ENCODE measurements around the gene COMMD1.
"Not testable (repeated sequence)": the region's sequence is repeated elsewhere in the genome, so short reads cannot be mapped to it uniquely, and the experiment has no call there.

COMMD1 gene

GRCh38 chr2:62143696-62144095 is 238.2 kb downstream of the COMMD1 start:
- Histone ChIP-seq H3K4me1 (ENCODE audit: control insufficient read depth, insufficient read depth, low read length, poor library complexity, severe bottlenecking) (no peaks in the 10 kb centered on the region), H3K36me3 (ENCODE audit: control insufficient read depth, insufficient read depth, low read length) (no peaks in the 10 kb centered on the region), H3K27ac (ENCODE audit: low read depth, low read length, severe bottlenecking) (no peak overlapping the region), H3K4me3 (ENCODE audit: extremely low read depth, insufficient read depth, low read length, poor library complexity, severe bottlenecking) (no peak overlapping the region), H3K9me3 (ENCODE audit: control insufficient read depth, low read length) (no peaks in the 10 kb centered on the region)

GRCh38 chr2:62144689-62145477 is 239.4 kb downstream of the COMMD1 start:
- 83 to 84% methylated on average over 2 of the region's 5 CpGs for WGBS, 2 experiments (ENCODE audit: insufficient coverage in 2 of 2)
- Histone ChIP-seq H3K9me3 (ENCODE audit: control insufficient read depth, low read length) (no peaks in the 10 kb centered on the region), H3K27ac (ENCODE audit: low read depth, low read length, severe bottlenecking) (no peak overlapping the region), H3K36me3 (ENCODE audit: control insufficient read depth, insufficient read depth, low read length) (no peaks in the 10 kb centered on the region), H3K4me3 (ENCODE audit: extremely low read depth, insufficient read depth, low read length, poor library complexity, severe bottlenecking) (no peak overlapping the region), H3K4me1 (ENCODE audit: control insufficient read depth, insufficient read depth, low read length, poor library complexity, severe bottlenecking) (peaks cover 10% of the 10 kb centered on the region)

GRCh38 chr2:62145478-62146100 is 240.1 kb downstream of the COMMD1 start:
- peaks cover 17% of the 10 kb centered on the region for H3K4me1 ChIP-seq (ENCODE audit: control insufficient read depth, insufficient read depth, low read length, poor library complexity, severe bottlenecking)
- no peaks in the 10 kb centered on the region for H3K9me3 ChIP-seq (ENCODE audit: control insufficient read depth, low read length)
- H3K36me3 ChIP-seq (ENCODE audit: control insufficient read depth, insufficient read depth, low read length): no peaks in the 10 kb centered on the region
- 86% methylated on average over 1 of the region's 5 CpGs; no CpG with 5 or more reads in 1 of the 2 experiments for WGBS, 2 experiments (ENCODE audit: insufficient coverage in 2 of 2)
- H3K4me3 ChIP-seq (ENCODE audit: extremely low read depth, insufficient read depth, low read length, poor library complexity, severe bottlenecking): no peak overlapping the region
- H3K27ac ChIP-seq (ENCODE audit: low read depth, low read length, severe bottlenecking): no peak overlapping the region

GRCh38 chr2:62146790-62147189 is 241.3 kb downstream of the COMMD1 start:
- H3K4me1 ChIP-seq (ENCODE audit: control insufficient read depth, insufficient read depth, low read length, poor library complexity, severe bottlenecking): peaks cover 22% of the 10 kb centered on the region
- H3K9me3 ChIP-seq (ENCODE audit: control insufficient read depth, low read length); H3K4me3 ChIP-seq (ENCODE audit: extremely low read depth, insufficient read depth, low read length, poor library complexity, severe bottlenecking); H3K27ac ChIP-seq (ENCODE audit: low read depth, low read length, severe bottlenecking); H3K36me3 ChIP-seq (ENCODE audit: control insufficient read depth, insufficient read depth, low read length): not testable (repeated sequence)
- 100% methylated on average over 1 of the region's 7 CpGs; no CpG with 5 or more reads in 1 of the 2 experiments for WGBS, 2 experiments (ENCODE audit: insufficient coverage in 2 of 2)

- Histone ChIP-seq H3K4me3 (ENCODE audit: extremely low read depth, insufficient read depth, low read length, poor library complexity, severe bottlenecking) (no peak overlapping the region), H3K36me3 (ENCODE audit: control insufficient read depth, insufficient read depth, low read length) (no peaks in the 10 kb centered on the region), H3K9me3 (ENCODE audit: control insufficient read depth, low read length) (no peaks in the 10 kb centered on the region), H3K4me1 (ENCODE audit: control insufficient read depth, insufficient read depth, low read length, poor library complexity, severe bottlenecking) (peaks cover 22% of the 10 kb centered on the region), H3K27ac (ENCODE audit: low read depth, low read length, severe bottlenecking) (no peak overlapping the region)
- whole genome bisulfite sequencing, 2 experiments (ENCODE audit: insufficient coverage in 2 of 2): 100% methylated on average over 3 of the region's 4 CpGs; no CpG with 5 or more reads in 1 of the 2 experiments
These were observed 242.3 kb downstream of the COMMD1 start for GRCh38 chr2:62147610-62148301.

GRCh38 chr2:62149708-62150107 is 244.2 kb downstream of the COMMD1 start:
- Histone ChIP-seq H3K36me3 (ENCODE audit: control insufficient read depth, insufficient read depth, low read length) (no peaks in the 10 kb centered on the region), H3K27ac (ENCODE audit: low read depth, low read length, severe bottlenecking) (peak overlapping the region; percentile 16), H3K4me1 (ENCODE audit: control insufficient read depth, insufficient read depth, low read length, poor library complexity, severe bottlenecking) (peaks cover 22% of the 10 kb centered on the region), H3K9me3 (ENCODE audit: control insufficient read depth, low read length) (no peaks in the 10 kb centered on the region), H3K4me3 (ENCODE audit: extremely low read depth, insufficient read depth, low read length, poor library complexity, severe bottlenecking) (no peak overlapping the region)

GRCh38 chr2:62150597-62151305 is 245.3 kb downstream of the COMMD1 start:
- WGBS, 2 experiments (ENCODE audit: insufficient coverage in 2 of 2): 50 to 82% methylated on average over 1 to 3 of the region's 6 CpGs
- no peak overlapping the region for H3K27ac ChIP-seq (ENCODE audit: low read depth, low read length, severe bottlenecking)

GRCh38 chr2:62151306-62151638 is 245.8 kb downstream of the COMMD1 start:
- Histone ChIP-seq H3K9me3 (ENCODE audit: control insufficient read depth, low read length) (no peaks in the 10 kb centered on the region), H3K36me3 (ENCODE audit: control insufficient read depth, insufficient read depth, low read length) (no peaks in the 10 kb centered on the region), H3K4me3 (ENCODE audit: extremely low read depth, insufficient read depth, low read length, poor library complexity, severe bottlenecking) (no peak overlapping the region), H3K4me1 (ENCODE audit: control insufficient read depth, insufficient read depth, low read length, poor library complexity, severe bottlenecking) (peaks cover 22% of the 10 kb centered on the region), H3K27ac (ENCODE audit: low read depth, low read length, severe bottlenecking) (no peak overlapping the region)
- 65 to 100% methylated on average over 1 to 3 of the region's 4 CpGs for WGBS, 2 experiments (ENCODE audit: insufficient coverage in 2 of 2)

More at GRCh38 chr2:62150597-62151305, 245.3 kb downstream of the COMMD1 start:
- Histone ChIP-seq H3K36me3 (ENCODE audit: control insufficient read depth, insufficient read depth, low read length) (no peaks in the 10 kb centered on the region), H3K4me3 (ENCODE audit: extremely low read depth, insufficient read depth, low read length, poor library complexity, severe bottlenecking) (no peak overlapping the region), H3K4me1 (ENCODE audit: control insufficient read depth, insufficient read depth, low read length, poor library complexity, severe bottlenecking) (peaks cover 22% of the 10 kb centered on the region), H3K9me3 (ENCODE audit: control insufficient read depth, low read length) (no peaks in the 10 kb centered on the region)

GRCh38 chr2:62152000-62152399 is 246.5 kb downstream of the COMMD1 start:
- no peak overlapping the region for H3K27ac ChIP-seq (ENCODE audit: low read depth, low read length, severe bottlenecking)
- no peaks in the 10 kb centered on the region for H3K9me3 ChIP-seq (ENCODE audit: control insufficient read depth, low read length)
- no peaks in the 10 kb centered on the region for H3K36me3 ChIP-seq (ENCODE audit: control insufficient read depth, insufficient read depth, low read length)
- no peak overlapping the region for H3K4me3 ChIP-seq (ENCODE audit: extremely low read depth, insufficient read depth, low read length, poor library complexity, severe bottlenecking)
- WGBS, 2 experiments (ENCODE audit: insufficient coverage in 2 of 2): 72 to 75% methylated on average over 2 to 3 of the region's 3 CpGs
- peaks cover 22% of the 10 kb centered on the region for H3K4me1 ChIP-seq (ENCODE audit: control insufficient read depth, insufficient read depth, low read length, poor library complexity, severe bottlenecking)

GRCh38 chr2:62156861-62157496 is 251.5 kb downstream of the COMMD1 start:
- Histone ChIP-seq H3K9me3 (ENCODE audit: control insufficient read depth, low read length) (no peaks in the 10 kb centered on the region), H3K27ac (ENCODE audit: low read depth, low read length, severe bottlenecking) (no peak overlapping the region)
- WGBS, 2 experiments (ENCODE audit: insufficient coverage in 2 of 2): 63 to 86% methylated on average over 3 to 5 of the region's 6 CpGs

More at GRCh38 chr2:62156861-62157496, 251.5 kb downstream of the COMMD1 start:
- no peaks in the 10 kb centered on the region for H3K4me1 ChIP-seq (ENCODE audit: control insufficient read depth, insufficient read depth, low read length, poor library complexity, severe bottlenecking)
- H3K36me3 ChIP-seq (ENCODE audit: control insufficient read depth, insufficient read depth, low read length): no peaks in the 10 kb centered on the region
- H3K4me3 ChIP-seq (ENCODE audit: extremely low read depth, insufficient read depth, low read length, poor library complexity, severe bottlenecking): no peak overlapping the region
